Measurements from ENCODE around the gene RBFOX2. TPM values are rescaled to one million over a fixed set of nuclear protein-coding genes. Genes with fewer than 3 reads are reported as not detected.

RBFOX2 gene
- total RNA-seq, 1 donor from 2014 or later: 70.0 TPM

GRCh38 chr22:35987487-35987886 lies 41.1 kb downstream of the RBFOX2 start:
- H3K4me3 ChIP-seq: no peak overlapping the region
- H3K27me3 ChIP-seq: no peaks in the 10 kb centered on the region
- H3K4me1 ChIP-seq: peaks cover 80% of the 10 kb centered on the region
- TF ChIP-seq POLR2A (IDR thresholded peaks at IDR 0.05) (no peak), POLR2AphosphoS5 (IDR thresholded peaks at IDR 0.05; ENCODE audit: insufficient read depth in 1 of 2, low read depth in 1 of 2) (no peak)
- TF ChIP-seq, protein P1, sequence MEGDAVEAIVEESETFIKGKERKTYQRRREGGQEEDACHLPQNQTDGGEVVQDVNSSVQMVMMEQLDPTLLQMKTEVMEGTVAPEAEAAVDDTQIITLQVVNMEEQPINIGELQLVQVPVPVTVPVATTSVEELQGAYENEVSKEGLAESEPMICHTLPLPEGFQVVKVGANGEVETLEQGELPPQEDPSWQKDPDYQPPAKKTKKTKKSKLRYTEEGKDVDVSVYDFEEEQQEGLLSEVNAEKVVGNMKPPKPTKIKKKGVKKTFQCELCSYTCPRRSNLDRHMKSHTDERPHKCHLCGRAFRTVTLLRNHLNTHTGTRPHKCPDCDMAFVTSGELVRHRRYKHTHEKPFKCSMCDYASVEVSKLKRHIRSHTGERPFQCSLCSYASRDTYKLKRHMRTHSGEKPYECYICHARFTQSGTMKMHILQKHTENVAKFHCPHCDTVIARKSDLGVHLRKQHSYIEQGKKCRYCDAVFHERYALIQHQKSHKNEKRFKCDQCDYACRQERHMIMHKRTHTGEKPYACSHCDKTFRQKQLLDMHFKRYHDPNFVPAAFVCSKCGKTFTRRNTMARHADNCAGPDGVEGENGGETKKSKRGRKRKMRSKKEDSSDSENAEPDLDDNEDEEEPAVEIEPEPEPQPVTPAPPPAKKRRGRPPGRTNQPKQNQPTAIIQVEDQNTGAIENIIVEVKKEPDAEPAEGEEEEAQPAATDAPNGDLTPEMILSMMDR (IDR thresholded peaks at IDR 0.05): no peak
- H3K36me3 ChIP-seq: no peaks in the 10 kb centered on the region
- no peak overlapping the region for H3K27ac ChIP-seq
- no peaks in the 10 kb centered on the region for H3K9me3 ChIP-seq
- intact Hi-C loops (cut with DNase I): no loop called here
- DNase-seq (ENCODE audit: extremely low spot score in 2 of 2): no peak

DNA sequence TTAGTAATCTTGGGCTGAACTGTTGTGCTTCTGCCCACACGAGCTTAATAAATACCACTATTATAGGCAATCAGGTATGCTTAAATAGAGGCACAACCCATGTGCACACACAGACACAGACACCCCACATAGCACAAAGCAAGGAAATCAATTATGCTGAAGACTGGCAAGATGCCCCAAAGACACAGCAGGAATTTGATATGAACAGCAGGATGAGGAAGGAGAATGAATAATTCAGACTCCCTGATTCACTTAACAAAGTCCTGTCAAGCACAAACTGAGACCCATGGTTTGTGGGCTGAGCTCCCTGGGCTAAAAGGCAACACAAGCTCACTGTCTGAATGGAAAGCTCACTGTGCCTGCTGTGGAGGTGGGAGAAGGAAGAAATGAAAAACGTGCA lies 42.5 kb downstream of the RBFOX2 start:
- H3K27ac ChIP-seq: no peak overlapping the region

DNA sequence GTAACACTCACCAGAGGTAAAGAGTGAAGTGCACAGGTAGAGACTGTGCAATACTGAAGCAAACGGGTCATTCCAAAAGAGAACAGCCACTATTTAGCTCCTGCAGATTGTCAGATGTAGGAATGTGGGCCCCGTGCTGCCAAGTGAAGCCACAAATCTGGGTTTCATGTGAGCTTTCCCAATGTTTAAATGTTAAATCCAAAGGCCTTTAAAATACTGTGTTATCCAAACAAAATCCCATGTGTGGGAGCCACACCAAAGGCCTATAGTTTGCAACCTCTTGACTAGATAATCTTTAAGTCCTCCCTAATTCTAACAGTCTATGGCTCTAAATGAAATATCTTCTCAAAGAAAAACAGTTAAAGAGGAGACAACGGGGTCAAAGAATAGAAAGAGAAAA lies 43.3 kb downstream of the RBFOX2 start:
- intact Hi-C loops (cut with DNase I): no loop called here
- Histone ChIP-seq H3K4me3 (no peak overlapping the region), H3K36me3 (no peaks in the 10 kb centered on the region), H3K27ac (no peak overlapping the region), H3K27me3 (no peaks in the 10 kb centered on the region), H3K9me3 (no peaks in the 10 kb centered on the region), H3K4me1 (peaks cover 68% of the 10 kb centered on the region)
- DNase-seq (ENCODE audit: extremely low spot score in 2 of 2): no peak
- TF ChIP-seq POLR2A (IDR thresholded peaks at IDR 0.05): no peak
- no peak for TF ChIP-seq POLR2AphosphoS5 (IDR thresholded peaks at IDR 0.05; ENCODE audit: insufficient read depth in 1 of 2, low read depth in 1 of 2)
- TF ChIP-seq, protein P1 (IDR thresholded peaks at IDR 0.05): no peak

More for the DNA sequence above, 42.5 kb downstream of the RBFOX2 start:
- TF ChIP-seq POLR2AphosphoS5 (IDR thresholded peaks at IDR 0.05; ENCODE audit: insufficient read depth in 1 of 2, low read depth in 1 of 2): no peak
- no peak for TF ChIP-seq POLR2A (IDR thresholded peaks at IDR 0.05)
- TF ChIP-seq, protein P1 (IDR thresholded peaks at IDR 0.05): no peak
- no peak for DNase-seq (ENCODE audit: extremely low spot score in 2 of 2)
- Histone ChIP-seq H3K36me3 (no peaks in the 10 kb centered on the region), H3K9me3 (no peaks in the 10 kb centered on the region), H3K4me1 (peaks cover 73% of the 10 kb centered on the region), H3K27me3 (no peaks in the 10 kb centered on the region), H3K4me3 (no peak overlapping the region)
- intact Hi-C loops (cut with DNase I): no loop called here

- no peak overlapping the region for H3K27ac ChIP-seq
- TF ChIP-seq POLR2A (IDR thresholded peaks at IDR 0.05): no peak
- TF ChIP-seq, protein P1 (IDR thresholded peaks at IDR 0.05): no peak
- TF ChIP-seq POLR2AphosphoS5 (IDR thresholded peaks at IDR 0.05; ENCODE audit: insufficient read depth in 1 of 2, low read depth in 1 of 2): no peak
- intact Hi-C loops (cut with DNase I): no loop called here
Observed at GRCh38 chr22:35984183-35985175, 44.1 kb downstream of the RBFOX2 start.

GRCh38 chr22:35981900-35982299 lies 46.7 kb downstream of the RBFOX2 start:
- intact Hi-C loops (cut with DNase I): no loop called here

More at GRCh38 chr22:35984183-35985175, 44.1 kb downstream of the RBFOX2 start:
- peaks cover 66% of the 10 kb centered on the region for H3K4me1 ChIP-seq
- H3K9me3 ChIP-seq: no peaks in the 10 kb centered on the region
- no peak overlapping the region for H3K4me3 ChIP-seq
- H3K27me3 ChIP-seq: no peaks in the 10 kb centered on the region
- no peak for DNase-seq (ENCODE audit: extremely low spot score in 2 of 2)
- no peaks in the 10 kb centered on the region for H3K36me3 ChIP-seq

More at GRCh38 chr22:35981900-35982299, 46.7 kb downstream of the RBFOX2 start:
- Histone ChIP-seq H3K36me3 (no peaks in the 10 kb centered on the region), H3K4me3 (no peak overlapping the region), H3K9me3 (no peaks in the 10 kb centered on the region), H3K4me1 (peaks cover 51% of the 10 kb centered on the region), H3K27me3 (no peaks in the 10 kb centered on the region), H3K27ac (no peak overlapping the region)
- no peak for DNase-seq (ENCODE audit: extremely low spot score in 2 of 2)
- TF ChIP-seq, protein P1 (IDR thresholded peaks at IDR 0.05): no peak
- TF ChIP-seq POLR2AphosphoS5 (IDR thresholded peaks at IDR 0.05; ENCODE audit: insufficient read depth in 1 of 2, low read depth in 1 of 2) (no peak), POLR2A (IDR thresholded peaks at IDR 0.05) (no peak)
